SK-N-SH (cell line): ENCODE results near the gene METTL3. TPM values are rescaled to one million over a fixed set of nuclear protein-coding genes. Genes with fewer than 3 reads are reported as not detected.
A peak's percentile ranks its signal among the peaks of the same experiment; 100 is the strongest.

ENCODE experiments used
- CTCF ChIA-PET: fragments of 300-600, 350-600 bp; formaldehyde crosslinking; extraction: SDS; loops from one replicate; lab custom pipeline; 2021; lab: Yijun Ruan, JAX
- POLR2A ChIA-PET: fragments of 350-600 bp; sonication (Branson Sonifier 250); formaldehyde crosslinking; extraction: SDS; loops from one replicate; lab custom pipeline; 2020; ENCODE audit warnings: antibody characterized with exemption, inconsistent platforms; lab: Yijun Ruan, JAX
- DNase-seq: peaks from one replicate; pipeline ENCODE4 v3.0.0; 2012
- H2AFZ ChIP-seq: fragments of 200-600 bp; sonication (generic); 2 replicates; pipeline ENCODE4 v1.8.1; 2016; ENCODE audit warnings: antibody characterized with exemption, mild to moderate bottlenecking, low read depth
- H3F3A ChIP-seq: fragments of 200-600 bp; sonication (generic); replicated peaks from 2 replicates; pipeline ENCODE3; 2016; ENCODE audit warnings: antibody characterized with exemption, mild to moderate bottlenecking; ENCODE audit not compliant: insufficient read depth
- H3K27ac ChIP-seq, 2 experiments: fragments of 200-500 bp in 1 of 2; fragments of 200-600 bp in 1 of 2; sonication (Bioruptor generic) in 1 of 2; sonication (generic), shearing (Covaris generic) in 1 of 2; 2 replicates each; pipeline versions ENCODE4 v1.5.1 to v1.6.1; 2014 to 2016; ENCODE audit warnings: low read depth in 2 of 2, inconsistent platforms in 1 of 2, low read length in 1 of 2, mild to moderate bottlenecking in 1 of 2, mixed read lengths in 1 of 2
- H3K27me3 ChIP-seq: fragments of 200-600 bp; sonication (generic), shearing (Covaris generic); 2 replicates; pipeline ENCODE4 v1.6.1; 2016; ENCODE audit warnings: mixed run types; ENCODE audit not compliant: insufficient read depth
- H3K36me3 ChIP-seq, 2 experiments: fragments of 200-500 bp in 1 of 2; fragments of 200-600 bp in 1 of 2; sonication (Bioruptor generic) in 1 of 2; sonication (generic) in 1 of 2; replicated peaks in 1 of 2; 2 replicates each; pipeline versions ENCODE3 to v1.5.1; 2014 to 2016; ENCODE audit warnings: low read length in 1 of 2, mild to moderate bottlenecking in 1 of 2; ENCODE audit not compliant: insufficient read depth in 2 of 2, control insufficient read depth in 1 of 2
- H3K4me1 ChIP-seq, 2 experiments: fragments of 200-500 bp in 1 of 2; fragments of 200-600 bp in 1 of 2; sonication (Bioruptor generic) in 1 of 2; sonication (generic), shearing (Covaris generic) in 1 of 2; 2 replicates each; pipeline versions ENCODE4 v1.5.1 to v1.6.1; 2014 to 2016; ENCODE audit warnings: low read depth in 1 of 2, low read length in 1 of 2, mixed run types in 1 of 2; ENCODE audit not compliant: insufficient read depth in 2 of 2, control insufficient read depth in 1 of 2
- H3K4me2 ChIP-seq: fragments of 200-600 bp; sonication (generic), shearing (Covaris generic); 2 replicates; pipeline ENCODE4 v1.6.1; 2017; ENCODE audit warnings: mixed run types
- H3K4me3 ChIP-seq, 2 experiments: fragments of 200-500 bp in 1 of 2; fragments of 200-600 bp in 1 of 2; sonication (Bioruptor generic) in 1 of 2; sonication (generic), shearing (Covaris generic) in 1 of 2; 2 replicates each; pipeline versions ENCODE4 v1.5.1 to v1.8.1; 2014 to 2016; ENCODE audit warnings: low read depth in 2 of 2, inconsistent platforms in 1 of 2, low read length in 1 of 2, mild to moderate bottlenecking in 1 of 2, mixed read lengths in 1 of 2, moderate library complexity in 1 of 2
- H3K79me2 ChIP-seq: fragments of 200-600 bp; sonication (generic); 2 replicates; pipeline ENCODE4 v1.8.1; 2017; ENCODE audit warnings: mild to moderate bottlenecking; ENCODE audit not compliant: insufficient read depth
- H3K9ac ChIP-seq: fragments of 200-600 bp; sonication (generic); 2 replicates; pipeline ENCODE4 v1.6.1; 2017; ENCODE audit warnings: mixed run types
- H3K9me2 ChIP-seq: fragments of 200-600 bp; sonication (generic); 2 replicates; pipeline ENCODE4 v1.6.1; 2017; ENCODE audit warnings: mixed run types
- H3K9me3 ChIP-seq: fragments of 200-600 bp; sonication (generic); 2 replicates; pipeline ENCODE4 v1.6.1; 2017; ENCODE audit warnings: mixed run types, mild to moderate bottlenecking, moderate library complexity
- H4K20me1 ChIP-seq: fragments of 200-600 bp; sonication (generic); 2 replicates; pipeline ENCODE4 v1.6.1; 2017; ENCODE audit warnings: mild to moderate bottlenecking, mixed run types; ENCODE audit not compliant: insufficient read depth
- CHD2 ChIP-seq: fragments of 150-350 bp; IDR thresholded peaks from 2 replicates; pipeline ENCODE4 v1.6.1; 2018; ENCODE audit warnings: low read length; ENCODE audit not compliant: partially characterized antibody
- CTCF ChIP-seq: fragments of 200-600 bp; sonication (generic); IDR thresholded peaks from 2 replicates; pipeline ENCODE4 v1.6.1; 2017; ENCODE audit warnings: antibody characterized with exemption, mild to moderate bottlenecking, moderate library complexity
- ELF1 ChIP-seq: IDR thresholded peaks from 2 replicates; pipeline ENCODE4 v1.4.0; 2012
- EP300 ChIP-seq, 2 experiments: IDR thresholded peaks; 2 replicates each; pipeline versions ENCODE4 v1.4.0 to v1.6.1; 2012; ENCODE audit warnings: borderline replicate concordance in 1 of 2, low read depth in 1 of 2, low read length in 1 of 2
- EZH2phosphoT487 ChIP-seq: fragments of 200-600 bp; sonication (generic); IDR thresholded peaks from 2 replicates; pipeline ENCODE4 v1.6.1; 2017; ENCODE audit warnings: low read depth, mixed run types, mild to moderate bottlenecking, antibody characterized with exemption, moderate library complexity, borderline replicate concordance
- FOSL2 ChIP-seq: IDR thresholded peaks from 2 replicates; pipeline ENCODE4 v1.4.0; 2012; ENCODE audit warnings: low read depth, mild to moderate bottlenecking, moderate library complexity, borderline replicate concordance
- FOXJ3 ChIP-seq: sonication (generic); formaldehyde crosslinking; IDR thresholded peaks from 2 replicates; pipeline ENCODE4 v1.5.1; 2020; ENCODE audit warnings: mild to moderate bottlenecking, missing genetic modification reagents
- FOXM1 ChIP-seq: IDR thresholded peaks from 2 replicates; pipeline ENCODE4 v1.4.0; 2012; ENCODE audit warnings: low read depth, mild to moderate bottlenecking
- GABPA ChIP-seq: IDR thresholded peaks from 2 replicates; pipeline ENCODE4 v1.4.0; 2012; ENCODE audit warnings: low read depth, mild to moderate bottlenecking
- JUND ChIP-seq: IDR thresholded peaks from 2 replicates; pipeline ENCODE4 v1.4.0; 2012
- MAX ChIP-seq: IDR thresholded peaks from 2 replicates; pipeline ENCODE4 v1.4.0; 2012; ENCODE audit warnings: low read depth
- MEF2A ChIP-seq: IDR thresholded peaks from 2 replicates; pipeline ENCODE4 v1.4.0; 2012; ENCODE audit warnings: low read depth, borderline replicate concordance
- PBX3 ChIP-seq: IDR thresholded peaks from 2 replicates; pipeline ENCODE4; 2012
- POLR2AphosphoS5 ChIP-seq: IDR thresholded peaks from 2 replicates; pipeline ENCODE4 v1.6.1; 2012; ENCODE audit warnings: low read depth, low read length
- RAD21 ChIP-seq: IDR thresholded peaks from 2 replicates; pipeline ENCODE4 v1.6.1; 2012; ENCODE audit warnings: mild to moderate bottlenecking, low read length
- RCOR1 ChIP-seq: fragments of 150-350 bp; IDR thresholded peaks from 2 replicates; pipeline ENCODE4 v1.6.1; 2017; ENCODE audit warnings: antibody characterized with exemption, low read length
- REST ChIP-seq: IDR thresholded peaks from 2 replicates; pipeline ENCODE4 v1.6.1; 2012; ENCODE audit warnings: mild to moderate bottlenecking, low read depth, low read length, moderate library complexity
- RFX5 ChIP-seq: IDR thresholded peaks from 2 replicates; pipeline ENCODE4 v1.6.1; 2012; ENCODE audit warnings: mild to moderate bottlenecking, improper control_type of control experiment, low read length
- RXRA ChIP-seq: IDR thresholded peaks from 2 replicates; pipeline ENCODE4 v1.4.0; 2012; ENCODE audit warnings: low read depth, mild to moderate bottlenecking, borderline replicate concordance
- SMC3 ChIP-seq: IDR thresholded peaks from 2 replicates; pipeline ENCODE4 v1.6.1; 2012; ENCODE audit warnings: low read depth, low read length, improper control_type of control experiment
- TAF1 ChIP-seq: IDR thresholded peaks from 2 replicates; pipeline ENCODE4 v1.6.1; 2012; ENCODE audit warnings: low read depth, mild to moderate bottlenecking, low read length, moderate library complexity, borderline replicate concordance
- TCF12 ChIP-seq: IDR thresholded peaks from 2 replicates; pipeline ENCODE4 v1.4.0; 2012
- TEAD4 ChIP-seq: IDR thresholded peaks from 2 replicates; pipeline ENCODE4 v1.4.0; 2012; ENCODE audit warnings: mild to moderate bottlenecking, borderline replicate concordance; ENCODE audit not compliant: insufficient read depth
- USF1 ChIP-seq: IDR thresholded peaks from 2 replicates; pipeline ENCODE4 v1.4.0; 2012; ENCODE audit warnings: low read depth, borderline replicate concordance
- YY1 ChIP-seq: IDR thresholded peaks from 2 replicates; pipeline ENCODE4 v1.4.0; 2012; ENCODE audit warnings: low read depth, mild to moderate bottlenecking
- ZBTB33 ChIP-seq: IDR thresholded peaks from 2 replicates; pipeline ENCODE4 v1.4.0; 2012; ENCODE audit warnings: low read depth, borderline replicate concordance
- WGBS: methylation state at CpG from one replicate; pipeline ENCODE4 v1.1.6; 2017; ENCODE audit warnings: low lambda C conversion rate; 5-methylcytosine and 5-hydroxymethylcytosine counted together
- polyA plus RNA-seq, 3 experiments: library from polyadenylated mRNA; depleted of rRNA; stranded (reverse); fragments of >200 nt; gene quantifications; 2 replicates each; pipeline ENCODE4 v1.2.3, GENCODE V29; 2012

Gene METTL3
- polyA plus RNA-seq, 1 of the 3 experiments (the other 2 are of a cell fraction), result 118 TPM

- H3K9ac ChIP-seq, result no peak overlapping the region
- no peak overlapping the region for H2AFZ ChIP-seq
- H3K9me3 ChIP-seq, result no peaks in the 10 kb centered on the region
- no peaks in the 10 kb centered on the region for H3K9me2 ChIP-seq
- H3K79me2 ChIP-seq, result 0 out of 2 replicates have a peak, but pooled peaks cover 9% of the 10 kb centered on the region
- H3K27me3 ChIP-seq, result no peaks in the 10 kb centered on the region
- no peaks in the 10 kb centered on the region; the same call in 1 of the 2 replicates for H4K20me1 ChIP-seq
- H3K4me1 ChIP-seq, result 0 out of 4 replicates have a peak, but pooled peaks cover 0 to 4% of the 10 kb centered on the region in 2 experiments
- peak overlapping the region in 1 of 2 experiments; percentile 84; a peak in 2 of 4 replicates for H3K27ac ChIP-seq
- H3K4me3 ChIP-seq, result no peak overlapping the region
- POLR2A ChIA-PET, result no interaction called here
- H3F3A ChIP-seq, result peaks cover 18% of the 10 kb centered on the region
- CTCF ChIA-PET, result interaction anchor here (2.8 kb wide), 1 partner anchor 10 kb away, joined by 10 read pairs; the partner anchor contains the start of genes RAB2B and TOX4
- no peak for DNase-seq
- H3K36me3 ChIP-seq, result peaks cover 14 to 36% of the 10 kb centered on the region in 2 experiments
- no peak overlapping the region for H3K4me2 ChIP-seq
- 16% methylated on average over 1 of the region's 1 CpG for WGBS
- no peak for TF ChIP-seq ZBTB33
- peak; percentile 75 for TF ChIP-seq TCF12
- no peak for TF ChIP-seq RXRA
- 0 out of 2 replicates have a peak, but pooled peaks have one; percentile 26 for TF ChIP-seq MEF2A
- no peak for TF ChIP-seq TAF1
- peak; percentile 71 for TF ChIP-seq MAX
- TF ChIP-seq JUND, result peak; percentile 61
- no peak for TF ChIP-seq SMC3
- TF ChIP-seq FOXM1, result no peak
- no peak for TF ChIP-seq USF1
- TF ChIP-seq PBX3, result peak; percentile 49; the same call in 1 of the 2 replicates
- no peak for TF ChIP-seq RCOR1
- no peak for TF ChIP-seq REST
- TF ChIP-seq ELF1, result no peak
- peak; percentile 62; the same call in 1 of the 2 replicates for TF ChIP-seq FOSL2
- TF ChIP-seq CTCF, result no peak
- TF ChIP-seq YY1, result no peak
- TF ChIP-seq GABPA, result no peak
- TF ChIP-seq RAD21, result no peak
- TF ChIP-seq EZH2phosphoT487, result no peak
- TF ChIP-seq POLR2AphosphoS5, result no peak; the same call in 1 of the 2 replicates
- no peak for TF ChIP-seq RFX5
- no peak for TF ChIP-seq EP300 (IDR thresholded peaks at IDR 0.05; ENCODE audit: borderline replicate concordance in 1 of 2, low read depth in 1 of 2, low read length in 1 of 2)
- no peak for TF ChIP-seq FOXJ3
- no peak for TF ChIP-seq TEAD4
- TF ChIP-seq CHD2, result no peak
Measured at GRCh38 chr14:21467616-21468015, 43.5 kb downstream of the METTL3 start.
